ENCODE measurements around the gene CAVIN4.

GRCh38 chr9:100554935-100555401 lies 22.9 kb upstream of the CAVIN4 start:
- TF ChIP-seq, protein P1, sequence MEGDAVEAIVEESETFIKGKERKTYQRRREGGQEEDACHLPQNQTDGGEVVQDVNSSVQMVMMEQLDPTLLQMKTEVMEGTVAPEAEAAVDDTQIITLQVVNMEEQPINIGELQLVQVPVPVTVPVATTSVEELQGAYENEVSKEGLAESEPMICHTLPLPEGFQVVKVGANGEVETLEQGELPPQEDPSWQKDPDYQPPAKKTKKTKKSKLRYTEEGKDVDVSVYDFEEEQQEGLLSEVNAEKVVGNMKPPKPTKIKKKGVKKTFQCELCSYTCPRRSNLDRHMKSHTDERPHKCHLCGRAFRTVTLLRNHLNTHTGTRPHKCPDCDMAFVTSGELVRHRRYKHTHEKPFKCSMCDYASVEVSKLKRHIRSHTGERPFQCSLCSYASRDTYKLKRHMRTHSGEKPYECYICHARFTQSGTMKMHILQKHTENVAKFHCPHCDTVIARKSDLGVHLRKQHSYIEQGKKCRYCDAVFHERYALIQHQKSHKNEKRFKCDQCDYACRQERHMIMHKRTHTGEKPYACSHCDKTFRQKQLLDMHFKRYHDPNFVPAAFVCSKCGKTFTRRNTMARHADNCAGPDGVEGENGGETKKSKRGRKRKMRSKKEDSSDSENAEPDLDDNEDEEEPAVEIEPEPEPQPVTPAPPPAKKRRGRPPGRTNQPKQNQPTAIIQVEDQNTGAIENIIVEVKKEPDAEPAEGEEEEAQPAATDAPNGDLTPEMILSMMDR (IDR thresholded peaks at IDR 0.05; ENCODE audit: extremely low read depth in 1 of 2, insufficient read depth in 1 of 2, low read depth in 1 of 2, low read length in 2 of 2): no peak
- no peak for TF ChIP-seq JUN (IDR thresholded peaks at IDR 0.05; ENCODE audit: borderline replicate concordance, insufficient read depth, insufficient read length, low read depth)
- no peak for TF ChIP-seq POLR2A (IDR thresholded peaks at IDR 0.05; ENCODE audit: low read depth, low read length)
- TF ChIP-seq EZH2 (IDR thresholded peaks at IDR 0.05; ENCODE audit: borderline replicate concordance, low read depth, low read length, severe bottlenecking): no peak
- TF ChIP-seq POLR2AphosphoS5 (IDR thresholded peaks at IDR 0.05; ENCODE audit: insufficient read depth, low read depth, low read length): no peak
- no peak for TF ChIP-seq FOS (IDR thresholded peaks at IDR 0.05; ENCODE audit: borderline replicate concordance, insufficient read depth, low read length)
- no peak for TF ChIP-seq MYC (IDR thresholded peaks at IDR 0.05; ENCODE audit: low read depth, low read length)
- TF ChIP-seq MAX (IDR thresholded peaks at IDR 0.05; ENCODE audit: insufficient read depth, insufficient read length): no peak
